Lower leg skin (tissue), 3 donors: Measurements from ENCODE around the gene CCDC169.

Source experiments
- CTCF ChIP-seq, 3 donors: fragments of 450-650 bp; IDR thresholded peaks; one replicate each; pipeline ENCODE4 v1.5.1; 2016; ENCODE audit warnings: antibody characterized with exemption in 3 of 3, mild to moderate bottlenecking in 3 of 3, moderate library complexity in 2 of 3
- POLR2A ChIP-seq, 2 donors: fragments of 450-650 bp; IDR thresholded peaks; one replicate each; pipeline ENCODE4 v1.6.1; 2016 to 2017; ENCODE audit warnings: antibody characterized with exemption in 2 of 2, mild to moderate bottlenecking in 1 of 2, moderate library complexity in 1 of 2

GRCh38 chr13:36286006-36286405 is 11.6 kb downstream of the CCDC169 start:
- TF ChIP-seq CTCF (IDR thresholded peaks at IDR 0.05) = no peak
- no peak for TF ChIP-seq POLR2A (IDR thresholded peaks at IDR 0.05)
